Kasumi-1 (cell line): ENCODE results near the gene GOLGB1.

ENCODE experiments used
- DNase-seq, 2 experiments: peaks; one replicate each; lab custom pipeline; 2025; lab: John Stamatoyannopoulos, UW

Gene GOLGB1

GRCh38 chr3:121740896-121741295 is 8.6 kb downstream of the GOLGB1 start:
- DNase-seq, result no peak

- no peak for DNase-seq
These were observed 9.6 kb downstream of the GOLGB1 start for GRCh38 chr3:121739902-121740301.

- DNase-seq, result no peak
These were observed 11.9 kb downstream of the GOLGB1 start for GRCh38 chr3:121737644-121738043.

- DNase-seq, result no peak
These were observed 13.4 kb downstream of the GOLGB1 start for GRCh38 chr3:121736112-121736511.

GRCh38 chr3:121735047-121735696 is 14.4 kb downstream of the GOLGB1 start:
- no peak for DNase-seq

- DNase-seq, result no peak
These were observed 18.4 kb downstream of the GOLGB1 start for GRCh38 chr3:121730940-121731687.

GRCh38 chr3:121724130-121724529 is 25.4 kb downstream of the GOLGB1 start:
- DNase-seq, result peak; percentile 85 to 87

GRCh38 chr3:121723485-121723884 is 26.1 kb downstream of the GOLGB1 start:
- DNase-seq, result no peak

GRCh38 chr3:121722411-121722810 is 27.1 kb downstream of the GOLGB1 start:
- no peak for DNase-seq

- DNase-seq, result no peak
These were observed 29.4 kb downstream of the GOLGB1 start for GRCh38 chr3:121720163-121720562.

GRCh38 chr3:121719423-121719822 is 30.1 kb downstream of the GOLGB1 start:
- DNase-seq, result no peak

- no peak for DNase-seq
These were observed 31.2 kb downstream of the GOLGB1 start for GRCh38 chr3:121718205-121718846.

GRCh38 chr3:121710347-121710746 is 39.2 kb downstream of the GOLGB1 start:
- no peak for DNase-seq

GRCh38 chr3:121707531-121708273 is 41.8 kb downstream of the GOLGB1 start:
- no peak for DNase-seq

- DNase-seq, result no peak
These were observed 44.0 kb downstream of the GOLGB1 start for GRCh38 chr3:121705541-121705940.

GRCh38 chr3:121703973-121704372 is 45.6 kb downstream of the GOLGB1 start:
- DNase-seq, result no peak

- DNase-seq, result no peak
These were observed 50.6 kb downstream of the GOLGB1 start for GRCh38 chr3:121698901-121699300.

- no peak for DNase-seq
These were observed 51.1 kb downstream of the GOLGB1 start for GRCh38 chr3:121698476-121698875.

- DNase-seq, result no peak
These were observed 53.4 kb downstream of the GOLGB1 start for GRCh38 chr3:121696186-121696585.

- no peak for DNase-seq
These were observed 57.4 kb downstream of the GOLGB1 start for GRCh38 chr3:121692010-121692699.

- DNase-seq, result no peak
These were observed 58.6 kb downstream of the GOLGB1 start for GRCh38 chr3:121690777-121691405.
